Vagina (tissue), 2 donors: ENCODE results near the gene XPO4. TPM values are rescaled to one million over a fixed set of nuclear protein-coding genes. Genes with fewer than 3 reads are reported as not detected.
"Not testable (repeated sequence)": the region's sequence is repeated elsewhere in the genome, so short reads cannot be mapped to it uniquely, and the experiment has no call there.

Experiments used
- DNase-seq, 2 donors: peaks; one replicate each; pipeline ENCODE4 v3.0.0-alpha.2; 2017; ENCODE audit errors: extremely low spot score in 2 of 2
- H3K27ac ChIP-seq: fragments of 200-600 bp; sonication (generic); one replicate; pipeline ENCODE4 v1.5.1; 2019
- H3K27me3 ChIP-seq: fragments of 200-600 bp; sonication (generic); one replicate; pipeline ENCODE4 v1.5.1; 2019
- H3K36me3 ChIP-seq, 2 donors: fragments of 200-600 bp; sonication (generic); one replicate each; pipeline ENCODE4 v1.5.1; 2017 to 2019
- H3K4me1 ChIP-seq: fragments of 200-600 bp; sonication (generic); one replicate; pipeline ENCODE4 v1.5.1; 2019
- H3K4me3 ChIP-seq, 2 donors: fragments of 200-600 bp; sonication (generic); 1 replicate in 1 of 2; 2 replicates in 1 of 2; pipeline ENCODE4 v1.5.1; 2016 to 2019
- H3K9me3 ChIP-seq: fragments of 200-600 bp; sonication (generic); one replicate; pipeline ENCODE4 v1.5.1; 2019
- POLR2A ChIP-seq, 2 donors: fragments of 450-650 bp; IDR thresholded peaks; one replicate each; pipeline ENCODE4 v1.6.1; 2017; ENCODE audit warnings: antibody characterized with exemption in 2 of 2, mild to moderate bottlenecking in 2 of 2, moderate library complexity in 2 of 2
- POLR2AphosphoS5 ChIP-seq, 2 donors: sonication (generic); formaldehyde crosslinking; IDR thresholded peaks; one replicate each; pipeline ENCODE4 v1.9.0; 2017; ENCODE audit warnings: antibody characterized with exemption in 2 of 2, mild to moderate bottlenecking in 2 of 2, low read depth in 1 of 2; ENCODE audit not compliant: insufficient read depth in 1 of 2
- intact Hi-C: fragments of 100-400 bp; cut with DNase I; formaldehyde crosslinking; loops from one replicate; pipeline ENCODE4 v1.15.1; 2023
- total RNA-seq: library from RNA; depleted of rRNA; stranded (reverse); fragments of >200 nt; gene quantifications from one replicate; pipeline ENCODE4 v1.2.3, GENCODE V29; 2016
- TF ChIP-seq, protein P1 (sequence below), 3 experiments: fragments of 450-650 bp in 2 of 3; fragments of 200-600 bp in 1 of 3; sonication (generic) in 1 of 3; IDR thresholded peaks; one replicate each; pipeline ENCODE4 v1.5.1; 2017 to 2019; ENCODE audit warnings: antibody characterized with exemption in 3 of 3, mild to moderate bottlenecking in 2 of 3, moderate library complexity in 2 of 3

XPO4 gene
- total RNA-seq, 1 donor from 2014 or later, result 17.7 TPM

DNA sequence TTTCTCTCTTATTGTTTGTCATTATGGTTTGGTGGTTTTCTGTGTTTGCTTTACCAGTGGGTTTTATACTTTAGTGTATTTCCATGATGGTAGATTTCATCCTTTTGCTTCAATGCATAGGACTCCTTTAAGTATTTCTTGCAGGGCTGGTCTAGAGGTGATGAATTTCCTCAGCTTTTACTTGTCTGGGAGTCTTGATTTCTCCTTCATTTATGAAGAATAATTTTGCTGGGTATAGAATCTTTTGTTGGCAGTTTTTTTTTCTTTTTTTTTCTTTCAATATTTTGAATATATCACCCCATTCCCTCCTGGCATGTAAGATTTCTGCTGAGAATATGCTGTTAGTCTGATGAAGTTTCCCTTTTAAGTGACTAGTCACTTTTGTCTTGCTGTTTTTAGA lies 148.5 kb downstream of the XPO4 start:
- Histone ChIP-seq H3K36me3 (peaks cover 0 to 22% of the 10 kb centered on the region in 2 donors), H3K4me3 (no peak overlapping the region), H3K4me1 (no peaks in the 10 kb centered on the region), H3K9me3 (no peaks in the 10 kb centered on the region), H3K27ac (no peak overlapping the region), H3K27me3 (no peaks in the 10 kb centered on the region)
- TF ChIP-seq, protein P1, sequence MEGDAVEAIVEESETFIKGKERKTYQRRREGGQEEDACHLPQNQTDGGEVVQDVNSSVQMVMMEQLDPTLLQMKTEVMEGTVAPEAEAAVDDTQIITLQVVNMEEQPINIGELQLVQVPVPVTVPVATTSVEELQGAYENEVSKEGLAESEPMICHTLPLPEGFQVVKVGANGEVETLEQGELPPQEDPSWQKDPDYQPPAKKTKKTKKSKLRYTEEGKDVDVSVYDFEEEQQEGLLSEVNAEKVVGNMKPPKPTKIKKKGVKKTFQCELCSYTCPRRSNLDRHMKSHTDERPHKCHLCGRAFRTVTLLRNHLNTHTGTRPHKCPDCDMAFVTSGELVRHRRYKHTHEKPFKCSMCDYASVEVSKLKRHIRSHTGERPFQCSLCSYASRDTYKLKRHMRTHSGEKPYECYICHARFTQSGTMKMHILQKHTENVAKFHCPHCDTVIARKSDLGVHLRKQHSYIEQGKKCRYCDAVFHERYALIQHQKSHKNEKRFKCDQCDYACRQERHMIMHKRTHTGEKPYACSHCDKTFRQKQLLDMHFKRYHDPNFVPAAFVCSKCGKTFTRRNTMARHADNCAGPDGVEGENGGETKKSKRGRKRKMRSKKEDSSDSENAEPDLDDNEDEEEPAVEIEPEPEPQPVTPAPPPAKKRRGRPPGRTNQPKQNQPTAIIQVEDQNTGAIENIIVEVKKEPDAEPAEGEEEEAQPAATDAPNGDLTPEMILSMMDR (IDR thresholded peaks at IDR 0.05), result no peak
- TF ChIP-seq POLR2AphosphoS5 (IDR thresholded peaks at IDR 0.05; ENCODE audit: insufficient read depth in 1 of 2, low read depth in 1 of 2), result no peak
- TF ChIP-seq POLR2A (IDR thresholded peaks at IDR 0.05), result no peak
- no peak for DNase-seq
- intact Hi-C loops, result no loop called here

DNA sequence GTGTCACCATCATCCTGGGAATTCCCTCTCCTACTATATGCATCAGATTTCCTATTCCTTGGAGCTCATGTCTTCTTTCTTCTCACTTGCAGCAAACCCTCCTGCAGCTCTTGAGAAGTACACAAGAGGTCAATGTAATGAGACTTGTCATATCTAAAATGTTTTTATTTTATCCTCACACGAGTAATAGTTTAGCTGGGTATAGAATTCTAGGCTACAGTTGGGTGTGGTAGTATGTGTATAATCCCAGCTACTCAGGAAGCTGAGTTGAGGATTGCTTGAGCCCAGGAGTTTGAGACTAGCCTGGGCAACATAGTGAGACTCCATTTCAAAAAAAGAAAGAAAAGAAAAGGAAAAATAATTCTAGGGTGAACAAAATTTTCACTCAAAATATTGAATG lies 153.2 kb downstream of the XPO4 start:
- Histone ChIP-seq H3K4me3 (no peak overlapping the region), H3K27me3 (no peaks in the 10 kb centered on the region), H3K9me3 (no peaks in the 10 kb centered on the region), H3K36me3 (no peaks in the 10 kb centered on the region), H3K27ac (no peak overlapping the region), H3K4me1 (no peaks in the 10 kb centered on the region)
- intact Hi-C loops, result no loop called here
- DNase-seq, result no peak
- TF ChIP-seq POLR2AphosphoS5 (IDR thresholded peaks at IDR 0.05; ENCODE audit: insufficient read depth in 1 of 2, low read depth in 1 of 2), result no peak
- TF ChIP-seq, protein P1 (IDR thresholded peaks at IDR 0.05), result no peak
- no peak for TF ChIP-seq POLR2A (IDR thresholded peaks at IDR 0.05)

GRCh38 chr13:20743830-20744404 lies 158.6 kb downstream of the XPO4 start:
- H3K27me3 ChIP-seq, DNase-seq, intact Hi-C loops, H3K9me3 ChIP-seq, H3K4me3 ChIP-seq, H3K27ac ChIP-seq, H3K36me3 ChIP-seq, H3K4me1 ChIP-seq: not testable (repeated sequence)

GRCh38 chr13:20740021-20740420 lies 162.5 kb downstream of the XPO4 start:
- intact Hi-C loops, result no loop called here
- Histone ChIP-seq H3K4me1 (no peaks in the 10 kb centered on the region), H3K36me3 (peaks cover 0 to 6% of the 10 kb centered on the region in 2 donors), H3K27ac (no peak overlapping the region), H3K9me3 (no peaks in the 10 kb centered on the region), H3K27me3 (no peaks in the 10 kb centered on the region), H3K4me3 (no peak overlapping the region)
- no peak for DNase-seq
- TF ChIP-seq POLR2AphosphoS5 (IDR thresholded peaks at IDR 0.05; ENCODE audit: insufficient read depth in 1 of 2, low read depth in 1 of 2) (no peak), POLR2A (IDR thresholded peaks at IDR 0.05) (no peak)
- TF ChIP-seq, protein P1 (IDR thresholded peaks at IDR 0.05), result no peak

- H3K4me1 ChIP-seq, result no peaks in the 10 kb centered on the region
- peaks cover 0 to 6% of the 10 kb centered on the region in 2 donors for H3K36me3 ChIP-seq
- TF ChIP-seq POLR2AphosphoS5 (IDR thresholded peaks at IDR 0.05; ENCODE audit: insufficient read depth in 1 of 2, low read depth in 1 of 2) (no peak), POLR2A (IDR thresholded peaks at IDR 0.05) (no peak)
- TF ChIP-seq, protein P1 (IDR thresholded peaks at IDR 0.05), result no peak
- intact Hi-C loops, result no loop called here
- no peak overlapping the region for H3K27ac ChIP-seq
- no peaks in the 10 kb centered on the region for H3K27me3 ChIP-seq
- H3K4me3 ChIP-seq, result no peak overlapping the region
- no peak for DNase-seq
- H3K9me3 ChIP-seq, result no peaks in the 10 kb centered on the region
These were observed 163.9 kb downstream of the XPO4 start for GRCh38 chr13:20738616-20739015.
